Hematopoietic multipotent progenitor cell (in vitro differentiated cells): ENCODE measurements around the gene CTAGE15. TPM values are rescaled to one million over a fixed set of nuclear protein-coding genes. Genes with fewer than 3 reads are reported as not detected.
"Not testable (repeated sequence)": the region's sequence is repeated elsewhere in the genome, so short reads cannot be mapped to it uniquely, and the experiment has no call there.

ENCODE experiments used
- DNase-seq, 3 donors: peaks; one replicate each; pipeline ENCODE4 v3.0.0-alpha.2; 2011 to 2015; ENCODE audit warnings: low read depth in 2 of 3, low spot score in 2 of 3
- small RNA-seq: library from RNA; depleted of rRNA; stranded (forward); fragments of <200 nt; gene quantifications from one replicate; pipeline ENCODE3, GENCODE V24; 2012
- total RNA-seq: library from RNA; depleted of rRNA; stranded (reverse); fragments of >200 nt; gene quantifications from one replicate; pipeline ENCODE4 v1.2.3, GENCODE V29; 2012

Gene CTAGE15
- total RNA-seq, 1 donor, result under 0.01 TPM

- not testable (repeated sequence) for DNase-seq
These were observed 49.6 kb downstream of the CTAGE15 start for GRCh38 chr7:143621175-143621574.

- DNase-seq, result not testable (repeated sequence)
These were observed 50.5 kb downstream of the CTAGE15 start for GRCh38 chr7:143622130-143622529.

Small RNA genes within 50 kb of the gene (small RNA-seq; reads per million reads assigned to genes)
- gene AC073264.2 (not detected), gene RNU6-162P (not detected)

Other genes with a start within 250 kb of the CTAGE15 start
- 0.81 TPM for gene FAM131B, start 209.1 kb upstream of the CTAGE15 start, total RNA-seq
- 100 TPM for gene ZYX, start 190.5 kb upstream of the CTAGE15 start, total RNA-seq
- gene EPHA1, start 162.9 kb upstream of the CTAGE15 start, total RNA-seq, result 6.2 TPM
- 0.27 TPM for gene TAS2R60, start 128.3 kb upstream of the CTAGE15 start, total RNA-seq
- gene TAS2R41, start 93.9 kb upstream of the CTAGE15 start, total RNA-seq, result 1.3 TPM
- 6.7 TPM for gene TCAF2, start 49.2 kb downstream of the CTAGE15 start, total RNA-seq
- gene CTAGE6, start 185.9 kb downstream of the CTAGE15 start, total RNA-seq, result 0.27 TPM